ENCODE data around the gene IFI35.

Gene IFI35

GRCh38 chr17:43025766-43026537 lies 19.4 kb downstream of the IFI35 start:
- H3K4me3 ChIP-seq (ENCODE audit: low read depth, low read length), result no peak overlapping the region
- TF ChIP-seq CTCF (IDR thresholded peaks at IDR 0.05; ENCODE audit: low read depth, low read length, missing control alignments), result no peak
- DNase-seq (ENCODE audit: low read depth), result no peak

- no peak overlapping the region for H3K4me3 ChIP-seq (ENCODE audit: low read depth, low read length)
- DNase-seq (ENCODE audit: low read depth), result no peak
- TF ChIP-seq CTCF (IDR thresholded peaks at IDR 0.05; ENCODE audit: low read depth, low read length, missing control alignments), result no peak
Measured at GRCh38 chr17:43026595-43026994, 20.0 kb downstream of the IFI35 start.

DNA sequence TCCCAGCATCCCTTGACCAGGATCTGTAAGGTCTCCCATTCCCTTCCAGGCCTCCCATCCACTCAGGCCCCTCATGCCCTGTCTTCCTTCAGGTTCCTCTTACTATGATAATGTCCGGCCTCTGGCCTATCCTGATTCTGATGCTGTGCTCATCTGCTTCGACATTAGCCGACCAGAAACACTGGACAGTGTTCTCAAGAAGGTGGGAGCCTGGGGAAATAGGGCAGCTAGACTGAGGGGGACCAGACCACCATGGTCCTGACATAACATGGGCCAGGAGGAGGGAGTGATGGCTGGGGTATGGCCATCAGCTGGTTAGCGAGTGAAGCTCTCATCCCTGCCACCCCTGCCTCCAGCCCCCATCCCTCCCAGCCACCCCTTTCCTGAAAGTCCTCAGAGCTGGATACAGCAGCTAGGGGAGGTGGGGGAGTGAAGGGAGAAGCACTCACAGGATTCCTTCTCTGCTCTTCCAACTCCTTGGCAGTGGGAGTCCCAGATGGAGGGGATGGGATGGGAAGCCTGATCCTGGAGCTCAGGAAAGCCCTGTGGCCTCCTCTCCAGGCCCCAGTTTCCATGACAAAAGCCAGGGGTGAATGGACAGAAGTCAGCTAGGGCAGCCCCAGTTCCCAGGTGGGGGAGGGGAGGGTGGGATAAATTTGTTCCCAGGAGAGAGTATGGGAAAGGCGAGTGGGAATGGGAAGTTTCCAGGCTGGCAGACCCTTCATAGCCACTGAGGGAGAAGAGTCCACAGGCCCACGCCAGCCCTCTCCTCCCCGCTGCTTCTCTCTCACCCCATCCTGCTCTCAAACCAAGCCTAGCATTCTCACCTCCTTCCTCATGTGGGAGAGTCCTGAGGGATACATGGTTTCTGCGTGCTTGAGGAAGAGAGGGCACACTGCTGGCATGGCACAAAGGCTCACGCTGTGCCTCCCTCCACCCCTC lies 20.8 kb downstream of the IFI35 start:
- no peak for TF ChIP-seq CTCF (IDR thresholded peaks at IDR 0.05; ENCODE audit: low read depth, low read length, missing control alignments)
- no peak for DNase-seq (ENCODE audit: low read depth)
- no peak overlapping the region for H3K4me3 ChIP-seq (ENCODE audit: low read depth, low read length)

DNA sequence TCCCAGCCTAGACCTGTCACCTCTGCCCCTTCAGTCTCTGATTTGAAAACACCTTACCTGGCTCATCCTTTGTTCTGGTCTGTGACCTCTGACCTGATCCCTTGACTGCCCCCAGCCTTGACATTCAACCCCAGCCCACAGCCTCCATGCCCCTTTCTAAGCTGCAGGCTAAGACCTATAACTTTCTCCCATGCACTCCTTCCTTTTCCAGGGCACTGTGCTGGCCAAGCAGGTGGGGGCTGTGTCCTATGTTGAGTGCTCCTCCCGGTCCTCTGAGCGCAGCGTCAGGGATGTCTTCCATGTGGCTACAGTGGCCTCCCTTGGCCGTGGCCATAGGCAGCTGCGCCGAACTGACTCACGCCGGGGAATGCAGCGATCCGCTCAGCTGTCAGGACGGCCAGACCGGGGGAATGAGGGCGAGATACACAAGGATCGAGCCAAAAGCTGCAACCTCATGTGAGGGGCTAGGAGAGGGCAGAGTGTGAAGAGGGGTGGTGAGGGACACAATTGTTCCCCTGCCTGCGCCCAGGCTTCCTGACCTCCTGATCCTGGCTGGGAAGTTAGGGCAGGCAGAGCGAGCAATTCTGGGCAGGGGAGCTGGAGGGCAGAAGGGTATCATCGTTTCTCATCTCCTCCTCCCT lies 21.8 kb downstream of the IFI35 start:
- no peak for DNase-seq (ENCODE audit: low read depth)
- no peak for TF ChIP-seq CTCF (IDR thresholded peaks at IDR 0.05; ENCODE audit: low read depth, low read length, missing control alignments)
- H3K4me3 ChIP-seq (ENCODE audit: low read depth, low read length), result no peak overlapping the region

DNA sequence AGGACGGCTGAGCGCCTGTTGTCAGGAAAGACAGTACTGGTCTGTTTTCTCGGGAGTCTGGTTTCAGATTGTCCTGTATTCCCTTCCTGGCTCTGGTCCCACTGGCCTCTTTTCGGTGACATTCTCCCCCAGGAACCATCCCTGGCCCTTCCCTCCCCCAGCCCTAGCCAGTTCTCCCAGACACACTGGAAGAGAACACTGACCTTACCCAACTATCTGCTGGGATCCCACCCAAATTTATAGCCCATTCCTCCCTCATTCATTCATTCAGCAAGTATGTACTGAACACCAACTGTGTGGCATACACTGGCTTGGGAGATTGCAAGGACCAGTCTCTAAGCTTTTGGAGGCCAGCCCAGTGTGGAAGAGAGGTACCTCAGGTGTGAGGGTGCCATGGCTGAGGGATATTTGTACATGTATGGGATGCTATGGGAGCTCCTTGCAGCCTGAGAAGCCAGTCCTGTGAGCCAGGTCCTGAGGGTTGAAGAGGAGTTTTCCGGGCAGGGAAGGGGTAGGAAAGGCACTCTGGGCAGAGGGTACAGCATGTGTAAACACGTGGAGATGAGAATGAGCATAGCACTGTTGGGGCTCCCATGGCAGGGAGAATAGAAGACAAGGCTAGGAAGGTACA lies 23.7 kb downstream of the IFI35 start:
- H3K4me3 ChIP-seq (ENCODE audit: low read depth, low read length), result no peak overlapping the region
- no peak for DNase-seq (ENCODE audit: low read depth)
- TF ChIP-seq CTCF (IDR thresholded peaks at IDR 0.05; ENCODE audit: low read depth, low read length, missing control alignments), result no peak

- no peak for DNase-seq (ENCODE audit: low read depth)
- H3K4me3 ChIP-seq (ENCODE audit: low read depth, low read length), result no peak overlapping the region
- TF ChIP-seq CTCF (IDR thresholded peaks at IDR 0.05; ENCODE audit: low read depth, low read length, missing control alignments), result no peak
Measured at GRCh38 chr17:43031666-43032065, 25.1 kb downstream of the IFI35 start.
